ENCODE results near the gene SNX25.

SNX25 gene

GRCh38 chr4:185332575-185333464, 123.4 kb downstream of the SNX25 start:
- DNase-seq (ENCODE audit: insufficient read length, low spot score), result no peak
- FAIRE-seq, result no peak

GRCh38 chr4:185334326-185334725, 124.9 kb downstream of the SNX25 start:
- FAIRE-seq (no peak), DNase-seq (ENCODE audit: insufficient read length, low spot score) (no peak)
- no peak for TF ChIP-seq POLR2A (IDR thresholded peaks at IDR 0.05; ENCODE audit: low read depth, low read length)

More at GRCh38 chr4:185332575-185333464, 123.4 kb downstream of the SNX25 start:
- TF ChIP-seq POLR2A (IDR thresholded peaks at IDR 0.05; ENCODE audit: low read depth, low read length), result no peak

- FAIRE-seq, result no peak
- TF ChIP-seq POLR2A (IDR thresholded peaks at IDR 0.05; ENCODE audit: low read depth, low read length), result no peak
- DNase-seq (ENCODE audit: insufficient read length, low spot score), result no peak
Measured at GRCh38 chr4:185335579-185335978, 126.2 kb downstream of the SNX25 start.

GRCh38 chr4:185339941-185340340, 130.5 kb downstream of the SNX25 start:
- DNase-seq (ENCODE audit: insufficient read length, low spot score), result no peak
- no peak for TF ChIP-seq POLR2A (IDR thresholded peaks at IDR 0.05; ENCODE audit: low read depth, low read length)
- no peak for FAIRE-seq

- TF ChIP-seq POLR2A (IDR thresholded peaks at IDR 0.05; ENCODE audit: low read depth, low read length), result no peak
- DNase-seq (ENCODE audit: insufficient read length, low spot score) (no peak), FAIRE-seq (no peak)
Measured at GRCh38 chr4:185341377-185341776, 132.0 kb downstream of the SNX25 start.

- DNase-seq (ENCODE audit: insufficient read length, low spot score) (no peak), FAIRE-seq (no peak)
- no peak for TF ChIP-seq POLR2A (IDR thresholded peaks at IDR 0.05; ENCODE audit: low read depth, low read length)
Measured at GRCh38 chr4:185341841-185342240, 132.4 kb downstream of the SNX25 start.

GRCh38 chr4:185343726-185344581, 134.6 kb downstream of the SNX25 start:
- FAIRE-seq (no peak), DNase-seq (ENCODE audit: insufficient read length, low spot score) (no peak)
- no peak for TF ChIP-seq POLR2A (IDR thresholded peaks at IDR 0.05; ENCODE audit: low read depth, low read length)

GRCh38 chr4:185344743-185345538, 135.5 kb downstream of the SNX25 start:
- TF ChIP-seq POLR2A (IDR thresholded peaks at IDR 0.05; ENCODE audit: low read depth, low read length), result no peak
- FAIRE-seq (no peak), DNase-seq (ENCODE audit: insufficient read length, low spot score) (no peak)

GRCh38 chr4:185346975-185347601, 137.7 kb downstream of the SNX25 start:
- DNase-seq (ENCODE audit: insufficient read length, low spot score) (no peak), FAIRE-seq (no peak)
- no peak for TF ChIP-seq POLR2A (IDR thresholded peaks at IDR 0.05; ENCODE audit: low read depth, low read length)

- FAIRE-seq (no peak), DNase-seq (ENCODE audit: insufficient read length, low spot score) (no peak)
- TF ChIP-seq POLR2A (IDR thresholded peaks at IDR 0.05; ENCODE audit: low read depth, low read length), result no peak
Measured at GRCh38 chr4:185351691-185352090, 142.3 kb downstream of the SNX25 start.

- no peak for TF ChIP-seq POLR2A (IDR thresholded peaks at IDR 0.05; ENCODE audit: low read depth, low read length)
- DNase-seq (ENCODE audit: insufficient read length, low spot score) (no peak), FAIRE-seq (no peak)
Measured at GRCh38 chr4:185352202-185352601, 142.8 kb downstream of the SNX25 start.

GRCh38 chr4:185352741-185353140, 143.3 kb downstream of the SNX25 start:
- DNase-seq (ENCODE audit: insufficient read length, low spot score) (no peak), FAIRE-seq (no peak)
- no peak for TF ChIP-seq POLR2A (IDR thresholded peaks at IDR 0.05; ENCODE audit: low read depth, low read length)

- FAIRE-seq, result no peak
- no peak for TF ChIP-seq POLR2A (IDR thresholded peaks at IDR 0.05; ENCODE audit: low read depth, low read length)
- no peak for DNase-seq (ENCODE audit: insufficient read length, low spot score)
Measured at GRCh38 chr4:185357211-185357610, 147.8 kb downstream of the SNX25 start.
